HEK293 (cell line): Measurements from ENCODE around the gene ZNF555.

Source experiments
- ATF2 ChIP-seq: fragments of 450-650 bp; formaldehyde crosslinking; IDR thresholded peaks from 2 replicates; pipeline ENCODE4 v1.5.1; 2016; ENCODE audit warnings: missing biosample characterization, missing genetic modification characterization, low read depth
- CTCF ChIP-seq: fragments of 450-650 bp; formaldehyde crosslinking; IDR thresholded peaks from 2 replicates; pipeline ENCODE4 v1.5.1; 2016; ENCODE audit warnings: missing biosample characterization, missing genetic modification characterization
- KLF17 ChIP-seq: fragments of 450-650 bp; formaldehyde crosslinking; IDR thresholded peaks from 2 replicates; pipeline ENCODE4 v1.5.1; 2016; ENCODE audit warnings: missing biosample characterization, missing genetic modification characterization
- KLF9 ChIP-seq: fragments of 450-650 bp; formaldehyde crosslinking; IDR thresholded peaks from 2 replicates; pipeline ENCODE4 v1.5.1; 2016; ENCODE audit warnings: missing biosample characterization, missing genetic modification characterization, low read depth
- YY1 ChIP-seq: fragments of 450-650 bp; formaldehyde crosslinking; IDR thresholded peaks from 2 replicates; pipeline ENCODE4 v1.5.1; 2018; ENCODE audit warnings: missing biosample characterization, missing genetic modification characterization
- ZNF23 ChIP-seq: fragments of 450-650 bp; formaldehyde crosslinking; IDR thresholded peaks from 2 replicates; pipeline ENCODE4 v1.5.1; 2016; ENCODE audit warnings: missing biosample characterization, missing genetic modification characterization, borderline replicate concordance
- ZNF24 ChIP-seq: fragments of 450-650 bp; formaldehyde crosslinking; IDR thresholded peaks from 2 replicates; pipeline ENCODE4 v1.5.1; 2016; ENCODE audit warnings: missing biosample characterization, missing genetic modification characterization
- ZNF416 ChIP-seq: fragments of 450-650 bp; formaldehyde crosslinking; IDR thresholded peaks from 2 replicates; pipeline ENCODE4 v1.5.1; 2016; ENCODE audit warnings: missing biosample characterization, missing genetic modification characterization
- ZNF449 ChIP-seq: fragments of 450-650 bp; formaldehyde crosslinking; IDR thresholded peaks from 2 replicates; pipeline ENCODE4 v1.5.1; 2017; ENCODE audit warnings: missing biosample characterization, mild to moderate bottlenecking, missing genetic modification characterization, moderate library complexity
- ZNF561 ChIP-seq: fragments of 450-650 bp; IDR thresholded peaks from 2 replicates; pipeline ENCODE4 v1.5.1; 2018; ENCODE audit warnings: missing biosample characterization, missing genetic modification characterization, borderline replicate concordance
- ZNF621 ChIP-seq: fragments of 450-650 bp; formaldehyde crosslinking; IDR thresholded peaks from 2 replicates; pipeline ENCODE4 v1.5.1; 2017; ENCODE audit warnings: missing biosample characterization, missing genetic modification characterization
- ZNF701 ChIP-seq: fragments of 450-650 bp; formaldehyde crosslinking; IDR thresholded peaks from 2 replicates; pipeline ENCODE4 v1.5.1; 2016; ENCODE audit warnings: missing biosample characterization, missing genetic modification characterization

- TF ChIP-seq CTCF (tag by site-specific recombination) (no peak), ZNF561 (tag by site-specific recombination) (no peak), ZNF24 (no peak), YY1 (no peak), ATF2 (tag by site-specific recombination) (no peak), ZNF449 (tag by site-specific recombination) (no peak), ZNF701 (no peak), ZNF621 (no peak), KLF9 (tag by site-specific recombination) (no peak), ZNF23 (no peak), ZNF416 (no peak), KLF17 (tag by site-specific recombination) (no peak)
Observed at GRCh38 chr19:2813235-2814160, 27.8 kb upstream of the ZNF555 start.
